ENCODE data around the gene CEP250. TPM values are rescaled to one million over a fixed set of nuclear protein-coding genes. Genes with fewer than 3 reads are reported as not detected.

Gene CEP250
- total and polyA plus RNA-seq, 2 of the 4 experiments (the other 2 are of a cell fraction), result 22.7 to 35.1 TPM

GRCh38 chr20:35525639-35526038 is 70.2 kb downstream of the CEP250 start:
- peaks cover 2% of the 10 kb centered on the region; the same call in 1 of the 2 replicates for H3K27me3 ChIP-seq (ENCODE audit: control insufficient read depth, insufficient read depth, low read length)
- H2AFZ ChIP-seq (replicated peaks; ENCODE audit: low read length, poor library complexity), result no peak overlapping the region
- H3K14ac ChIP-seq (replicated peaks; ENCODE audit: low read depth, low read length), result no peak overlapping the region
- H3K18ac ChIP-seq (ENCODE audit: low read depth, low read length), result no peak overlapping the region
- H2BK15ac ChIP-seq (ENCODE audit: low read depth, low read length), result no peak overlapping the region
- BruUV-seq (replicated peaks), result no TSS peak
- H3K79me1 ChIP-seq (ENCODE audit: low read depth in 1 of 2, low read length in 2 of 2), result no peaks in the 10 kb centered on the region
- no peaks in the 10 kb centered on the region for H3K9me1 ChIP-seq (ENCODE audit: insufficient read depth, low read length)
- CTCF ChIA-PET, result no interaction called here
- intact Hi-C loops (cut with micrococcal nuclease) (no loop called here), dilution Hi-C loops (cut with HindIII; ENCODE audit: low sequenced_read_pairs, unreplicated experiment) (no loop called here), in situ Hi-C loops (cut with MboI; ENCODE audit: low sequenced_read_pairs) (no loop called here)
- H3K4me2 ChIP-seq (ENCODE audit: low read depth, low read length), result no peak overlapping the region
- no peaks in the 10 kb centered on the region for H3K4me1 ChIP-seq (ENCODE audit: control insufficient read depth, insufficient read depth, low read length)
- ATAC-seq (ENCODE audit: low read depth) (no peak), DNase-seq (no peak)
- no peak overlapping the region for H4K8ac ChIP-seq (ENCODE audit: low read depth in 2 of 2, low read length in 2 of 2)
- no peak overlapping the region for H3K4me3 ChIP-seq (ENCODE audit: insufficient read depth, low read depth, low read length)
- no peak overlapping the region for H2BK5ac ChIP-seq (ENCODE audit: low read depth, low read length, poor library complexity, severe bottlenecking)
- no peak overlapping the region for H2BK20ac ChIP-seq (ENCODE audit: low read depth, low read length)
- no peak overlapping the region for H3K27ac ChIP-seq (ENCODE audit: insufficient read depth, low read length)
- H4K20me1 ChIP-seq (ENCODE audit: insufficient read depth, low read length), result no peaks in the 10 kb centered on the region
- H2AK5ac ChIP-seq (ENCODE audit: low read depth, low read length), result no peak overlapping the region
- H4K91ac ChIP-seq (ENCODE audit: insufficient read depth, low read depth, low read length), result no peak overlapping the region
- no peak overlapping the region for H3K4ac ChIP-seq (ENCODE audit: low read depth, low read length)
- no peak overlapping the region for H3K9ac ChIP-seq (ENCODE audit: low read depth, low read length)
- H3K9me3 ChIP-seq (ENCODE audit: control insufficient read depth, insufficient read depth, low read length), result no peaks in the 10 kb centered on the region
- no peak overlapping the region for H3K56ac ChIP-seq (ENCODE audit: extremely low read depth, insufficient read depth, low read length)
- no peak overlapping the region for H2BK120ac ChIP-seq (ENCODE audit: low read depth, low read length)
- TF ChIP-seq CHD1 (IDR thresholded peaks at IDR 0.05; ENCODE audit: low read depth, low read length), result no peak
- H2AK9ac ChIP-seq (replicated peaks; ENCODE audit: low read depth, low read length, poor library complexity), result no peak overlapping the region
- no peak overlapping the region for H3K23ac ChIP-seq (ENCODE audit: low read depth, low read length)
- no peak overlapping the region for H4K5ac ChIP-seq (ENCODE audit: low read depth, low read length)
- WGBS, 2 experiments (ENCODE audit: extremely low coverage in 2 of 2, insufficient read length in 1 of 2), result no CpG with 5 or more reads among the region's 1 CpG
- POLR2A ChIA-PET (ENCODE audit: unreplicated experiment), result no interaction called here
- H3K36me3 ChIP-seq (ENCODE audit: control insufficient read depth, insufficient read depth, low read length), result no peaks in the 10 kb centered on the region
